Natural killer cell treated with Interleukin-12 subunit alpha and Interleukin-12 subunit beta and Interleukin-15 and Interleukin-18, amount 100 ng/mL, for 72 hours (primary cell): ENCODE data around the gene RALGPS1. TPM values are rescaled to one million over a fixed set of nuclear protein-coding genes. Genes with fewer than 3 reads are reported as not detected.

Experiments used
- ATAC-seq, 2 donors: fragments of 150-1000 bp; cut with Tn5 transposase in 1 of 2; sonication (Bioruptor Pico), chemical (Tn5 transposase) in 1 of 2; 2 replicates each; pipeline ENCODE4 v1.10.0; 2021
- DNase-seq: peaks from one replicate; pipeline ENCODE4 v3.0.0; 2022; ENCODE audit warnings: low spot score
- H3K27ac Mint-ChIP-seq, 2 donors: 1 replicate in 1 of 2; 2 replicates in 1 of 2; pipeline ENCODE4 v1.8.0; 2022; ENCODE audit warnings: mixed read lengths in 2 of 2, mild to moderate bottlenecking in 1 of 2, moderate library complexity in 1 of 2
- H3K27me3 Mint-ChIP-seq, 2 donors: 1 replicate in 1 of 2; 2 replicates in 1 of 2; pipeline ENCODE4 v1.8.0; 2022; ENCODE audit warnings: mixed read lengths in 2 of 2
- H3K36me3 Mint-ChIP-seq: one replicate; pipeline ENCODE4 v1.8.0; 2022; ENCODE audit warnings: mixed read lengths
- H3K4me1 Mint-ChIP-seq, 2 donors: 1 replicate in 1 of 2; 2 replicates in 1 of 2; pipeline ENCODE4 v1.8.0; 2022; ENCODE audit warnings: low read depth in 2 of 2, mixed read lengths in 2 of 2, mild to moderate bottlenecking in 1 of 2
- H3K4me3 Mint-ChIP-seq: one replicate; pipeline ENCODE4 v1.8.0; 2022; ENCODE audit warnings: mixed read lengths
- H3K9me3 Mint-ChIP-seq: 2 replicates; pipeline ENCODE4 v1.8.0; 2022; ENCODE audit warnings: mixed read lengths
- total RNA-seq, 2 donors: library from RNA; stranded (reverse); gene quantifications; one replicate each; pipeline ENCODE4 v1.2.3, GENCODE V29; 2022

RALGPS1 gene
- total RNA-seq, 2 donors from 2014 or later, result 4.4 to 7.0 TPM

GRCh38 chr9:127126971-127127370, 212.4 kb downstream of the RALGPS1 start:
- Mint-ChIP-seq H3K9me3 (no peaks in the 10 kb centered on the region), H3K27me3 (peaks cover 0 to 35% of the 10 kb centered on the region in 2 donors), H3K27ac (no peak overlapping the region), H3K36me3 (no peaks in the 10 kb centered on the region), H3K4me1 (peaks cover 6 to 11% of the 10 kb centered on the region in 2 donors), H3K4me3 (no peak overlapping the region)
- ATAC-seq (no peak), DNase-seq (no peak)

GRCh38 chr9:127128341-127129072, 213.9 kb downstream of the RALGPS1 start:
- Mint-ChIP-seq H3K9me3 (no peaks in the 10 kb centered on the region), H3K36me3 (no peaks in the 10 kb centered on the region), H3K4me3 (no peak overlapping the region), H3K4me1 (peaks cover 5 to 6% of the 10 kb centered on the region in 2 donors), H3K27ac (no peak overlapping the region), H3K27me3 (peaks cover 0 to 21% of the 10 kb centered on the region in 2 donors)
- DNase-seq (no peak), ATAC-seq (peak; percentile 37 to 66)

DNA sequence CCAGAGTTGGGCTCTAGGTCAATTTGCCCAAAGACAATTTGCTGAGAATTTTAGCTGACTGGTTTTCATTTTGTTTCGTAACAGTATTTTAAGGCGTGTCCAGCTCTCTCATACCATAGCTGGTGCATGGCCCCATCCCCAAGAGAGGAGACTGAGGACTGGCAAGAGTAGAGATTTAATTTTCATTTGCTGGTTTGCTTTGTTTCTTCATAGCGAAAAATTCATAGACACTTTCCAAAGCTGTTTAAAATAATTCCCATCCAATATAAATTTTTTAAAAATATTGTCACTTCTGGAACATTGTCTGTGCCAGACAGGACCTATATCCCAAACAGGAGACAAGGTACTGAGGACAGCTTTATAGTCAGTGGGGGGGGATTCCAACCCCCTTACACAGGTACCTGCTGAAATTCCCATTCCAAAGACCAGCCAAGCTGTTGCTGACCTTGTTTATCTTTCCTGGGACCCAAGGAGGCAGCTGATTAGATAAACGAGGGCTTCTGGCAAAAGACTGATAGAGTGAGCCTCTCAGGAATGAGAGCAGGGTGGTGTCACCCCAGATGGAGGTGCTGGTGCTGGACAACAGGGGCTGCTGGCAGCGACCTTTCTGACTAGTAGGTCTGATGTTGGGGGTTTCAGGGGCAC, 214.6 kb downstream of the RALGPS1 start:
- Mint-ChIP-seq H3K36me3 (no peaks in the 10 kb centered on the region), H3K27me3 (peaks cover 0 to 17% of the 10 kb centered on the region in 2 donors), H3K27ac (no peak overlapping the region), H3K4me1 (peaks cover 5 to 6% of the 10 kb centered on the region in 2 donors), H3K9me3 (no peaks in the 10 kb centered on the region), H3K4me3 (no peak overlapping the region)
- ATAC-seq, result no peak
- DNase-seq, result no peak

DNA sequence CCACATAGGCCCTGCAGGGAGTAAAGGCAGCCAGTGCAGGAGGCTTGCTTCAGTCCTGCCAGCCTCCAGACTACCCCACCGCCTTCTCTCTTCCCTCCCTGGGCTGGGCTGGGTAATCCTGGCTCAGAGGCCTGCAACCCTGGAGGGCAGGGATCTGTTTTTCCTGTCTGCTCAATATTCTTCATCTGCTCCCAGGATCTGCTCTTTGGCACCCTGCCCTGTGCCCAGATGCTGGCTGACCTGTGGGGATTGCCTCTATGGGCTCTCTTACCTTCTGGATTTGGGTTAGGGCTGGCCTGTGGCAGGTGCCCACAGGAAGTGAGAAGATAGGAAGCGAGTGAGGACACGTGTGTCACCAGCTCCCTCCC, 215.1 kb downstream of the RALGPS1 start:
- no peak overlapping the region for H3K4me3 Mint-ChIP-seq
- no peak overlapping the region for H3K27ac Mint-ChIP-seq
- ATAC-seq (no peak), DNase-seq (no peak)
- peaks cover 0 to 17% of the 10 kb centered on the region in 2 donors for H3K27me3 Mint-ChIP-seq
- H3K9me3 Mint-ChIP-seq, result no peaks in the 10 kb centered on the region
- H3K36me3 Mint-ChIP-seq, result no peaks in the 10 kb centered on the region
- peaks cover 5 to 6% of the 10 kb centered on the region in 2 donors for H3K4me1 Mint-ChIP-seq

- Mint-ChIP-seq H3K4me3 (no peak overlapping the region), H3K36me3 (no peaks in the 10 kb centered on the region), H3K27me3 (peaks cover 0 to 14% of the 10 kb centered on the region in 2 donors), H3K27ac (no peak overlapping the region), H3K9me3 (no peaks in the 10 kb centered on the region), H3K4me1 (peaks cover 5 to 6% of the 10 kb centered on the region in 2 donors)
- no peak for ATAC-seq
- DNase-seq, result no peak
These were observed 215.7 kb downstream of the RALGPS1 start for GRCh38 chr9:127130235-127130634.

- no peak overlapping the region for H3K27ac Mint-ChIP-seq
- peaks cover 0 to 11% of the 10 kb centered on the region in 2 donors for H3K27me3 Mint-ChIP-seq
- ATAC-seq (no peak), DNase-seq (no peak)
- H3K9me3 Mint-ChIP-seq, result no peaks in the 10 kb centered on the region
- no peak overlapping the region for H3K4me3 Mint-ChIP-seq
- H3K36me3 Mint-ChIP-seq, result no peaks in the 10 kb centered on the region
- H3K4me1 Mint-ChIP-seq, result peaks cover 5 to 6% of the 10 kb centered on the region in 2 donors
These were observed 216.3 kb downstream of the RALGPS1 start for GRCh38 chr9:127130661-127131538.

DNA sequence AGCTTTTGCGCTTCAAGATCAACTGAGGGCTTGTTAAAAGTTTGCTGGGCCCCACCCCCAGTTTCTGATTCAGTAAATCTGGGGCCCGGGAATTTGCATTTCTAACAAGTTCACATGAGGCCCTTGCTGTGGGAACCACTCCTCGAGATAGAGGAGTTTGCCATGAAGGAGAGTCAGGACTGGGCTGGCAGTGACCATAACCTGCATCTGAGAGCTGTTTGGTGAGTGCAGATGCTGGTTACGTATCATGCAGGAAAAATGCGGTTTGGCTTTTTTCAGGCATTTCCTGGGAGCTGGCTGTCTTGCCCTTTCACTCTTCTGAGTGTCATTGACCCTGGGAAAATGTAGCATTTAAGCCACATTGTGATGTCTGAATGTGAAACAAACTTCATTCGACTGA, 217.3 kb downstream of the RALGPS1 start:
- H3K27ac Mint-ChIP-seq, result no peak overlapping the region
- no peaks in the 10 kb centered on the region for H3K36me3 Mint-ChIP-seq
- H3K4me1 Mint-ChIP-seq, result peaks cover 5 to 6% of the 10 kb centered on the region in 2 donors
- H3K4me3 Mint-ChIP-seq, result no peak overlapping the region
- DNase-seq (no peak), ATAC-seq (no peak)
- no peaks in the 10 kb centered on the region for H3K9me3 Mint-ChIP-seq
- peaks cover 0 to 2% of the 10 kb centered on the region in 2 donors for H3K27me3 Mint-ChIP-seq

- peaks cover 5 to 6% of the 10 kb centered on the region in 2 donors for H3K4me1 Mint-ChIP-seq
These were observed 217.8 kb downstream of the RALGPS1 start for GRCh38 chr9:127132375-127132774.

DNA sequence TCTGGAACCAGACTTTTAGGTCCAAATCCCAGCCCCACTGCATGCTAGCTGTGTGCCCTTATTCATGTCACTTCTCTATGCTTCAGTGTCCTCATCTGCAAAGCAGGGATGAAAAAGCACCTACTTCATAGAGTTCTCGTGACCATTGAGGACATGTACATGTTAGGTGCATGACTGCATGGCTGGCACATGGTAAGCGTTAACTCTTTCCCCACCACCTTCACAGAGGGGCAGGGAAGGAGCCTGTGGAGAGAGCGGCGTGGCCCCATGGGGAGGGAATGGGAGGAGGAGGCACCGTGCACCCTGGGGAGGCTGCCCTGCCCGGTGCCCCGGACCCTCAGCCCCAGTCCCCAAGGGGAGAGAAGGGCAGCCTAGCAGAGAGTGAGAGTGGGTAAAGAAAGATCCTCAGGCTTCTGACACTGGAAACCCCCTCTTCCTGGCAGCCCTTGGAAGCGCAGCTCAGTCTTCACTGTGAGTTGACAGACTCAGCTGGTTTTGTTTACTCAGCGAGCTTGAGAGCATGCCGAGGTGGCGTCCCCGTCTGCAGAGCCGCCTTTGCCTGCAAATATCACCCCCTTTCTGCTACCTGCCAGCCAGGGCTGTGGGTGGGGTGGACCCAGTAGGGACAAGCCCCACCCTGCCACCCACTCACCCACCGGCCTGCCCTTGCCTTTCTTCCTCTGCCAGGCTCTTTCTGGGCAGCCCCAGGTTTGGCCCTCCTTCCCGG, 218.5 kb downstream of the RALGPS1 start:
- Mint-ChIP-seq H3K36me3 (no peaks in the 10 kb centered on the region), H3K4me3 (no peak overlapping the region), H3K27me3 (no peaks in the 10 kb centered on the region), H3K27ac (no peak overlapping the region), H3K9me3 (no peaks in the 10 kb centered on the region), H3K4me1 (peaks cover 3 to 4% of the 10 kb centered on the region in 2 donors)
- DNase-seq (no peak), ATAC-seq (no peak)

More at GRCh38 chr9:127132375-127132774, 217.8 kb downstream of the RALGPS1 start:
- Mint-ChIP-seq H3K9me3 (no peaks in the 10 kb centered on the region), H3K36me3 (no peaks in the 10 kb centered on the region), H3K4me3 (no peak overlapping the region), H3K27ac (no peak overlapping the region), H3K27me3 (no peaks in the 10 kb centered on the region)
- no peak for DNase-seq
- no peak for ATAC-seq

GRCh38 chr9:127133739-127134167, 219.2 kb downstream of the RALGPS1 start:
- no peak for DNase-seq
- Mint-ChIP-seq H3K36me3 (no peaks in the 10 kb centered on the region), H3K9me3 (no peaks in the 10 kb centered on the region), H3K4me1 (no peaks in the 10 kb centered on the region), H3K4me3 (no peak overlapping the region), H3K27me3 (no peaks in the 10 kb centered on the region), H3K27ac (no peak overlapping the region)
- no peak for ATAC-seq

GRCh38 chr9:127135056-127135745, 220.6 kb downstream of the RALGPS1 start:
- no peak overlapping the region for H3K4me3 Mint-ChIP-seq
- H3K36me3 Mint-ChIP-seq, result no peaks in the 10 kb centered on the region
- ATAC-seq (no peak), DNase-seq (no peak)
- no peaks in the 10 kb centered on the region for H3K27me3 Mint-ChIP-seq
- no peaks in the 10 kb centered on the region for H3K4me1 Mint-ChIP-seq
- H3K27ac Mint-ChIP-seq, result no peak overlapping the region
- H3K9me3 Mint-ChIP-seq, result no peaks in the 10 kb centered on the region

DNA sequence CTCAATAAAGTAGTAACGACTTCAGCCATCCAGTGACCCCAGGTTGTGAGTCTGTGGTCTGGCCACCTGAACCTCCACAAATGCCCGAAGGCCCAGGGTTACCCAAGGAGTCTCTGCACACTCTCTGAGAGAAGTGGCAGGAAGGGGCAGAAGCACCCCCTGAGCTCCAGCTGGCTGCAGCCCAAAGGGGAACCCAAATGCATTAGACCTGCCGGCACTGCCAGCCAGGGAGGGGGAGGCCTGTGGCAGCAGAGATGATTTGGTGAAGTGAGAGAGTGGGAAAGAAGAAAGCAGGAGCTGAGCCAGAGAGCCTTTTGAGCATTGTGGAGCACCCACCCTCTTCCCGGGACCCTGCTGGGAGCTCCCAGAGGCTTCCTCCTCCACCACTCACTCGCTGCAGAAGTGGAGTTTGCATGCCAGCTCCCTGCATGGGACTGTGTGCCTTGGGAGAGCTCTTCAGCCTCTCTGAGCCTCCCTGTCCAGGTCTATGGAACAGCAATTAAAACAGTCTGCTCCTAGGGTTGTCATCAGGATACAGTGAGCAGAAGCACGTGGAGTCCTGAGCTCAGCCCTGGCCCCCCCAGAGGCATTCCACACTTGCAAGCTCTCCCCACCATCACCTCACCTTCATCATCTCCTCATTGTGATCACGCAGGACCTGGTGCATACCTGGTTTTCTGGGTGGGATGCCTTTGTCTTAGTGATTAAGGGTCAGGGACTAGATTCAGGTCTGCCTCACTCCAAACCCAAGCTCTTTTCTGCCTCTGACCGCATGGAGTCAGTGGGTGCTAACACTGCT, 221.7 kb downstream of the RALGPS1 start:
- ATAC-seq (no peak), DNase-seq (no peak)
- Mint-ChIP-seq H3K36me3 (no peaks in the 10 kb centered on the region), H3K27ac (no peak overlapping the region), H3K9me3 (no peaks in the 10 kb centered on the region), H3K4me3 (no peak overlapping the region), H3K4me1 (no peaks in the 10 kb centered on the region), H3K27me3 (no peaks in the 10 kb centered on the region)
